ENCODE measurements around the gene EXT2.

The EXT2 gene

GRCh38 chr11:44199816-44200215 is 104.3 kb downstream of the EXT2 start:
- DNase-seq (ENCODE audit: low read depth in 2 of 2, low spot score in 1 of 2): no peak

GRCh38 chr11:44203270-44204043 is 108.0 kb downstream of the EXT2 start:
- no peak for DNase-seq (ENCODE audit: low read depth in 2 of 2, low spot score in 1 of 2)

GRCh38 chr11:44205352-44205751 is 109.9 kb downstream of the EXT2 start:
- DNase-seq (ENCODE audit: low read depth in 2 of 2, low spot score in 1 of 2): no peak

GRCh38 chr11:44205836-44206235 is 110.4 kb downstream of the EXT2 start:
- DNase-seq (ENCODE audit: low read depth in 2 of 2, low spot score in 1 of 2): no peak

- no peak for DNase-seq (ENCODE audit: low read depth in 2 of 2, low spot score in 1 of 2)
These were observed 111.8 kb downstream of the EXT2 start for GRCh38 chr11:44207292-44207691.

GRCh38 chr11:44208976-44209603 is 113.6 kb downstream of the EXT2 start:
- no peak for DNase-seq (ENCODE audit: low read depth in 2 of 2, low spot score in 1 of 2)

- DNase-seq (ENCODE audit: low read depth in 2 of 2, low spot score in 1 of 2): no peak
These were observed 116.7 kb downstream of the EXT2 start for GRCh38 chr11:44212128-44212527.

- no peak for DNase-seq (ENCODE audit: low read depth in 2 of 2, low spot score in 1 of 2)
These were observed 117.7 kb downstream of the EXT2 start for GRCh38 chr11:44213148-44213547.

GRCh38 chr11:44217432-44217831 is 122.0 kb downstream of the EXT2 start:
- DNase-seq (ENCODE audit: low read depth in 2 of 2, low spot score in 1 of 2): no peak

GRCh38 chr11:44219830-44220796 is 124.6 kb downstream of the EXT2 start:
- DNase-seq (ENCODE audit: low read depth in 2 of 2, low spot score in 1 of 2): no peak

- no peak for DNase-seq (ENCODE audit: low read depth in 2 of 2, low spot score in 1 of 2)
These were observed 126.0 kb downstream of the EXT2 start for GRCh38 chr11:44221456-44221855.

- no peak for DNase-seq (ENCODE audit: low read depth in 2 of 2, low spot score in 1 of 2)
These were observed 126.5 kb downstream of the EXT2 start for GRCh38 chr11:44221992-44222391.

GRCh38 chr11:44223238-44223637 is 127.8 kb downstream of the EXT2 start:
- DNase-seq (ENCODE audit: low read depth in 2 of 2, low spot score in 1 of 2): no peak

GRCh38 chr11:44224867-44225501 is 129.5 kb downstream of the EXT2 start:
- no peak for DNase-seq (ENCODE audit: low read depth in 2 of 2, low spot score in 1 of 2)

- no peak for DNase-seq (ENCODE audit: low read depth in 2 of 2, low spot score in 1 of 2)
These were observed 131.0 kb downstream of the EXT2 start for GRCh38 chr11:44226490-44226889.

- DNase-seq (ENCODE audit: low read depth in 2 of 2, low spot score in 1 of 2): no peak
These were observed 131.5 kb downstream of the EXT2 start for GRCh38 chr11:44226945-44227344.

- no peak for DNase-seq (ENCODE audit: low read depth in 2 of 2, low spot score in 1 of 2)
These were observed 132.9 kb downstream of the EXT2 start for GRCh38 chr11:44228379-44228778.

GRCh38 chr11:44229098-44229497 is 133.6 kb downstream of the EXT2 start:
- DNase-seq (ENCODE audit: low read depth in 2 of 2, low spot score in 1 of 2): no peak

- DNase-seq (ENCODE audit: low read depth in 2 of 2, low spot score in 1 of 2): no peak
These were observed 134.1 kb downstream of the EXT2 start for GRCh38 chr11:44229624-44230023.

GRCh38 chr11:44235765-44236201 is 140.3 kb downstream of the EXT2 start:
- no peak for DNase-seq (ENCODE audit: low read depth in 2 of 2, low spot score in 1 of 2)

- no peak for DNase-seq (ENCODE audit: low read depth in 2 of 2, low spot score in 1 of 2)
These were observed 140.8 kb downstream of the EXT2 start for GRCh38 chr11:44236296-44236695.
